Lower lobe of right lung (tissue), 2 donors: ENCODE measurements around the gene IRF7. TPM values are rescaled to one million over a fixed set of nuclear protein-coding genes. Genes with fewer than 3 reads are reported as not detected.
"Not testable (repeated sequence)": the region's sequence is repeated elsewhere in the genome, so short reads cannot be mapped to it uniquely, and the experiment has no call there.

Source experiments
- ATAC-seq, 2 donors: fragments of 200-7000 bp; cut with Tn5 transposase; one replicate each; pipeline ENCODE4 v1.9.1; 2020 to 2022; ENCODE audit warnings: mild to moderate bottlenecking in 2 of 2, moderate library complexity in 2 of 2
- DNase-seq: peaks from one replicate; pipeline ENCODE4 v3.0.0-alpha.2; 2020
- H3K27ac ChIP-seq: fragments of 200-600 bp; one replicate; pipeline ENCODE4 v1.8.0; 2022
- H3K27me3 ChIP-seq: fragments of 200-600 bp; one replicate; pipeline ENCODE4 v1.8.0; 2022; ENCODE audit warnings: low read depth
- H3K36me3 ChIP-seq: fragments of 200-600 bp; one replicate; pipeline ENCODE4 v1.8.0; 2022; ENCODE audit warnings: mild to moderate bottlenecking
- H3K4me1 ChIP-seq: fragments of 200-600 bp; one replicate; pipeline ENCODE4 v1.8.0; 2022
- H3K4me3 ChIP-seq: fragments of 200-600 bp; one replicate; pipeline ENCODE4 v1.8.0; 2022; ENCODE audit warnings: mild to moderate bottlenecking
- H3K9me3 ChIP-seq: fragments of 200-600 bp; one replicate; pipeline ENCODE4 v1.8.0; 2022
- intact Hi-C: fragments of 100-400 bp; cut with DNase I; formaldehyde crosslinking; loops from one replicate; pipeline ENCODE4 v1.11.0; 2022
- total RNA-seq: library from RNA; stranded (reverse); fragmentation: NEBNext Ultra II Directional; extraction: Animal tissue kit (Norgen Biotek cat#: 25700); gene quantifications from one replicate; pipeline ENCODE4 v1.2.1, GENCODE V29; 2021
- TF ChIP-seq, protein P1 (sequence below): fragments of 200-600 bp; IDR thresholded peaks from one replicate; pipeline ENCODE4 v1.8.0; 2022; ENCODE audit warnings: antibody characterized with exemption, mild to moderate bottlenecking
- donor health status: DM: no; HTN: yes; CAD: no; lungs with severe emphysema.

The IRF7 gene
- total RNA-seq, 1 donor from 2014 or later = 84.8 TPM

DNA sequence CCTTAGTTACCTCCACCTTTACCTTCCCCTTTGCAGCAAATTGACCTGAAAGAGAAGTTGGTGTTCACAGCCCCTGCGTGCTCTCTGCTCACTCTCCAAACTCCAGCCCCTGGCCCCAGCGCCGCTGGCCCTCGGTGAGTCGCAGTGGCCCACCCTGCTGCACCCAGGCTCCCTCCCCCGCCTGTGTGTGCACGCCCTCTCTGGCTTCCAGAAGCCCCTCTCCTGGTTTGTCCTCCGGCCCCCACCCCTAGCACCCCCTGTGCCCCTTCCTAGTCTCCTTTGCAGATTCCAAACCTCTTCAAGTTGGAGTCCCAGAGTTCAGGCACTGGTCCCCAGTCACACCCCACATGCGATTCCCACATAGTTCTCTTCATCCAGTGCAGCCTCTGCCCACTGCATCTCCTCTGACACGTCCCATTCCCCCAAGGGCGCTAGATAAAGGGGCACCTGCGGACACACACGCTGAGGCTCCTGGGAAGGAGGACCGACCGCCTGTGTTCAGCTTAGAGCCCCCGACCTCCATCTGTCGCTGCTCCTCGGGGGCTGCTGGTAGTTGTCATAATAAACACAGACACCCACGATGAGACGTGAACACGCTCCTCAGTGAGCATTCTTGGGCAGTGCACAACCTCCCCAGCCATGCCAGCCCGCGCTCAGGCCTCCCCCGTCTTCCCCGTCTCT is 41.0 kb downstream of the IRF7 start:
- H3K27me3 ChIP-seq = no peaks in the 10 kb centered on the region
- ATAC-seq (peak in 1 of 2 donors; percentile 14), DNase-seq (no peak)
- no peak overlapping the region for H3K27ac ChIP-seq
- H3K9me3 ChIP-seq = no peaks in the 10 kb centered on the region
- no peaks in the 10 kb centered on the region for H3K36me3 ChIP-seq
- H3K4me3 ChIP-seq = peak overlapping the region; percentile 78
- intact Hi-C loops = no loop called here
- peaks cover 56% of the 10 kb centered on the region for H3K4me1 ChIP-seq
- TF ChIP-seq, protein P1, sequence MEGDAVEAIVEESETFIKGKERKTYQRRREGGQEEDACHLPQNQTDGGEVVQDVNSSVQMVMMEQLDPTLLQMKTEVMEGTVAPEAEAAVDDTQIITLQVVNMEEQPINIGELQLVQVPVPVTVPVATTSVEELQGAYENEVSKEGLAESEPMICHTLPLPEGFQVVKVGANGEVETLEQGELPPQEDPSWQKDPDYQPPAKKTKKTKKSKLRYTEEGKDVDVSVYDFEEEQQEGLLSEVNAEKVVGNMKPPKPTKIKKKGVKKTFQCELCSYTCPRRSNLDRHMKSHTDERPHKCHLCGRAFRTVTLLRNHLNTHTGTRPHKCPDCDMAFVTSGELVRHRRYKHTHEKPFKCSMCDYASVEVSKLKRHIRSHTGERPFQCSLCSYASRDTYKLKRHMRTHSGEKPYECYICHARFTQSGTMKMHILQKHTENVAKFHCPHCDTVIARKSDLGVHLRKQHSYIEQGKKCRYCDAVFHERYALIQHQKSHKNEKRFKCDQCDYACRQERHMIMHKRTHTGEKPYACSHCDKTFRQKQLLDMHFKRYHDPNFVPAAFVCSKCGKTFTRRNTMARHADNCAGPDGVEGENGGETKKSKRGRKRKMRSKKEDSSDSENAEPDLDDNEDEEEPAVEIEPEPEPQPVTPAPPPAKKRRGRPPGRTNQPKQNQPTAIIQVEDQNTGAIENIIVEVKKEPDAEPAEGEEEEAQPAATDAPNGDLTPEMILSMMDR = no peak

DNA sequence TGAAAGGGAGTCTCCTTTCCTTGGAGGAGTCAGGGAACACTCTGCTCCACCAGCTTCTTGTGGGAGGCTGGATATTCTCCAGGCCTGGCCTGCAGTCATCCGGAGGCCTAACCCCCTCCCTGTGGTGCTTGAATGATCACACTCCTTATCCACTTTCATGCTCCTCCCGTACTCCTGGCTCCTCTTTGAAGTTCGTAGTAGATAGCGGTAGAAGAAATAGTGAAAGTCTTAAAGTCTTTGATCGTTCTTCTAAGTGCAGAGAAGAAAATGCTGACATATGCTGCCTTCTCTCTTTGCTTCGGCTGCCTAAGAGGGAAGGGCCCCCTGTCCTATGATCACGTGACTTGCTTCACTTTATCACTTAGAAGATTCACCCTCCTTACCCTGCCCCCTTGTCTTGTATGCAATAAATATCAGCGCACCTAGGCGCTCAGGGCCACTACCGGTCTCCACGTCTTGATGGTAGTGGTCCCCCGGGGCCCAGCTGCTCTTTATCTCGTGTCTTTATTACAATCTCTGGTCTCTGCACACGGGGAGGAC is 41.6 kb downstream of the IRF7 start:
- H3K36me3 ChIP-seq, H3K9me3 ChIP-seq, H3K27ac ChIP-seq, DNase-seq, ATAC-seq, H3K27me3 ChIP-seq, intact Hi-C loops: not testable (repeated sequence)
- Histone ChIP-seq H3K4me3 (peak overlapping the region; percentile 78), H3K4me1 (peaks cover 53% of the 10 kb centered on the region)

GRCh38 chr11:573146-573759 is 42.5 kb downstream of the IRF7 start:
- TF ChIP-seq, protein P1 = no peak
- no peak overlapping the region for H3K4me3 ChIP-seq
- intact Hi-C loops = no loop called here
- no peaks in the 10 kb centered on the region for H3K9me3 ChIP-seq
- peaks cover 47% of the 10 kb centered on the region for H3K4me1 ChIP-seq
- H3K27ac ChIP-seq = no peak overlapping the region
- no peaks in the 10 kb centered on the region for H3K27me3 ChIP-seq
- H3K36me3 ChIP-seq = no peaks in the 10 kb centered on the region
- DNase-seq (no peak), ATAC-seq (no peak)

- peaks cover 45% of the 10 kb centered on the region for H3K4me1 ChIP-seq
- no peak overlapping the region for H3K4me3 ChIP-seq
- DNase-seq (no peak), ATAC-seq (no peak)
- TF ChIP-seq, protein P1 = no peak
- no peaks in the 10 kb centered on the region for H3K36me3 ChIP-seq
- H3K27ac ChIP-seq = no peak overlapping the region
- intact Hi-C loops = no loop called here
- H3K27me3 ChIP-seq = no peaks in the 10 kb centered on the region
- no peaks in the 10 kb centered on the region for H3K9me3 ChIP-seq
These were observed 44.0 kb downstream of the IRF7 start for GRCh38 chr11:571802-572185.

DNA sequence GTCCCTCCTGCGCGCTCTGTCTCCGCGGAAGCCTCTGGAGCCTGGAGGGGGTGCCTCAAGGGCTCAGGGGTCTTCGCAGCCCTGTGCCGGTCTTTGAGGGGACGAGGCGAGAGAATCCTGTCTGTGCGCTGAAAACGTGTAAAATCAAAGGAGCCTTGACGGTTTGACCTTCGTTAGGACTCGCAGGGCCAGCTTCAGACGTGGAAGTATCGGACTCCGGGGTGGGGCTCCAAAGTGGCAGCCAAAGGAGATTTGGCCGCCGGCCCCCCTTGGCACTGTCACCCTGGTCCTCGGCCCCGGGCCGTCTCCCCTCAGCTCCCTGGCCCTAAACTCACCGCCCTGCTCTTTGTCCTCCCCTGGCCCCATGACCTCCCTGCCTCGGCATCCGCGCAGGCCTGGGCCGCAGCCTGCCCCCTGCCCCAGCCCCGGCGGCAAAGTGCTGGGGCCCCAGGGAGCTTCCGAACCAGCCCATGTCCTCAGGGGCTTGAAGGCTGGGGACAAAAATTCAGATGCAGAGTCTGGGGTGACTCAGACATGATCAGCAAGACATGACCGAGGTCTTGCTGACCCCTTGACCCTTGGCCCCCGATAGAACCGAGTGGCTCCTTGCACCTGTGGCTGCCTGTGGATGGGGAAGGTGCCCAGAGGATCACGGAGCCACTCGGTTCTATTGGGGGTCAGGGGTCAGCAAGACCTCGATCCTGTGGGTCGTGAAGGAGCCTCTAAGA is 46.4 kb downstream of the IRF7 start:
- Histone ChIP-seq H3K36me3 (no peaks in the 10 kb centered on the region), H3K27ac (peak overlapping the region; percentile 88), H3K4me1 (peaks cover 34% of the 10 kb centered on the region), H3K27me3 (no peaks in the 10 kb centered on the region), H3K4me3 (peak overlapping the region; percentile 68), H3K9me3 (no peaks in the 10 kb centered on the region)
- no peak for DNase-seq
- ATAC-seq = no peak
- TF ChIP-seq, protein P1 = no peak
- intact Hi-C loops = no loop called here
